OCI-LY1 (cell line): ENCODE data around the gene GEMIN4.

Experiments used
- H2AFZ ChIP-seq: fragments of 200-600 bp; sonication (generic), shearing (Covaris generic); 2 replicates; pipeline ENCODE4 v1.6.0; 2014; ENCODE audit warnings: antibody characterized with exemption, mild to moderate bottlenecking, low read length
- H3F3A ChIP-seq: fragments of 200-600 bp; sonication (generic), shearing (Covaris generic); 2 replicates; pipeline ENCODE4 v1.6.0; 2014; ENCODE audit warnings: mild to moderate bottlenecking, antibody characterized with exemption, low read length, moderate library complexity; ENCODE audit not compliant: insufficient read depth
- H3K27ac ChIP-seq: fragments of 200-600 bp; sonication (generic); 2 replicates; pipeline ENCODE4 v1.5.1; 2014; ENCODE audit warnings: low read length, mixed run types, mild to moderate bottlenecking, low read depth; ENCODE audit not compliant: poor library complexity, severe bottlenecking
- H3K27me3 ChIP-seq: fragments of 200-600 bp; sonication (generic); 2 replicates; pipeline ENCODE4 v1.6.0; 2014; ENCODE audit warnings: antibody characterized with exemption, mild to moderate bottlenecking, low read length, moderate library complexity; ENCODE audit not compliant: insufficient read depth
- H3K36me3 ChIP-seq: fragments of 200-600 bp; sonication (generic); 2 replicates; pipeline ENCODE4 v1.6.1; 2014; ENCODE audit warnings: mild to moderate bottlenecking, antibody characterized with exemption, low read length, moderate library complexity, mixed read lengths; ENCODE audit not compliant: insufficient read depth
- H3K4me1 ChIP-seq: fragments of 200-600 bp; sonication (generic); 2 replicates; pipeline ENCODE4 v1.5.1; 2014; ENCODE audit warnings: mild to moderate bottlenecking, low read length, moderate library complexity; ENCODE audit not compliant: insufficient read depth, severe bottlenecking
- H3K4me2 ChIP-seq: fragments of 200-600 bp; sonication (generic), shearing (Covaris generic); 2 replicates; pipeline ENCODE4 v1.6.1; 2014; ENCODE audit warnings: low read length
- H3K4me3 ChIP-seq: fragments of 200-600 bp; sonication (generic); 2 replicates; pipeline ENCODE4 v1.5.1; 2014; ENCODE audit warnings: low read length, low read depth, mild to moderate bottlenecking, mixed read lengths; ENCODE audit not compliant: poor library complexity, severe bottlenecking
- H3K79me2 ChIP-seq: fragments of 200-600 bp; shearing (Covaris generic); 2 replicates; pipeline ENCODE4 v1.6.1; 2016; ENCODE audit warnings: mixed run types, low read length, mixed read lengths; ENCODE audit not compliant: insufficient read depth
- H3K9ac ChIP-seq: fragments of 200-600 bp; sonication (generic), shearing (Covaris generic); 2 replicates; pipeline ENCODE4 v1.6.1; 2014; ENCODE audit warnings: mild to moderate bottlenecking, low read length, mixed read lengths
- H3K9me2 ChIP-seq: fragments of 200-600 bp; sonication (generic), shearing (Covaris generic); 2 replicates; pipeline ENCODE4 v1.6.1; 2014; ENCODE audit warnings: low read depth, mild to moderate bottlenecking, low read length, mixed read lengths
- H3K9me3 ChIP-seq: fragments of 200-600 bp; shearing (Covaris generic); 2 replicates; pipeline ENCODE4 v1.6.1; 2014; ENCODE audit warnings: low read length, mixed read lengths
- H4K20me1 ChIP-seq: fragments of 200-600 bp; sonication (generic), shearing (Covaris generic); 2 replicates; pipeline ENCODE4 v1.6.0; 2016; ENCODE audit warnings: mild to moderate bottlenecking, low read length; ENCODE audit not compliant: insufficient read depth
- CTCF ChIP-seq: fragments of 200-600 bp; sonication (generic), shearing (Covaris generic); IDR thresholded peaks from 2 replicates; pipeline ENCODE4 v1.5.1; 2017; ENCODE audit warnings: mild to moderate bottlenecking, antibody characterized with exemption, low read length, moderate library complexity, mixed read lengths
- EZH2 ChIP-seq: fragments of 200-600 bp; sonication (generic), shearing (Covaris generic); IDR thresholded peaks from 2 replicates; pipeline ENCODE4 v1.8.0; 2017; ENCODE audit warnings: borderline replicate concordance, mixed run types, mild to moderate bottlenecking, antibody characterized with exemption, low read length, moderate library complexity, mixed read lengths

The GEMIN4 gene

GRCh38 chr17:704111-704864 is 47.8 kb downstream of the GEMIN4 start:
- Histone ChIP-seq H3K27me3 (no peaks in the 10 kb centered on the region), H3K79me2 (no peaks in the 10 kb centered on the region), H3K4me3 (no peak overlapping the region), H3K36me3 (peaks cover 31% of the 10 kb centered on the region), H3K4me2 (no peak overlapping the region), H3F3A (no peaks in the 10 kb centered on the region), H2AFZ (no peak overlapping the region), H4K20me1 (peaks cover 3% of the 10 kb centered on the region; the same call in 1 of the 2 replicates), H3K9me2 (no peaks in the 10 kb centered on the region), H3K9ac (no peak overlapping the region), H3K4me1 (no peaks in the 10 kb centered on the region), H3K9me3 (no peaks in the 10 kb centered on the region), H3K27ac (no peak overlapping the region)
- TF ChIP-seq CTCF (no peak), EZH2 (no peak)

GRCh38 chr17:703081-703875 is 48.8 kb downstream of the GEMIN4 start:
- Histone ChIP-seq H3K27me3 (no peaks in the 10 kb centered on the region), H3K9me3 (no peaks in the 10 kb centered on the region), H3F3A (no peaks in the 10 kb centered on the region), H3K9ac (no peak overlapping the region), H3K9me2 (no peaks in the 10 kb centered on the region), H3K27ac (no peak overlapping the region), H3K4me1 (no peaks in the 10 kb centered on the region), H3K4me3 (no peak overlapping the region), H3K4me2 (no peak overlapping the region), H2AFZ (no peak overlapping the region), H3K79me2 (no peaks in the 10 kb centered on the region), H4K20me1 (peaks cover 3% of the 10 kb centered on the region; the same call in 1 of the 2 replicates), H3K36me3 (peaks cover 29% of the 10 kb centered on the region)
- TF ChIP-seq EZH2 (no peak), CTCF (no peak)

GRCh38 chr17:700504-701094 is 51.5 kb downstream of the GEMIN4 start:
- Histone ChIP-seq H3K4me1 (no peaks in the 10 kb centered on the region), H3K9ac (no peak overlapping the region), H3K9me2 (no peaks in the 10 kb centered on the region), H3K79me2 (no peaks in the 10 kb centered on the region), H3K4me3 (no peak overlapping the region), H2AFZ (no peak overlapping the region), H3K36me3 (peaks cover 31% of the 10 kb centered on the region), H3K27ac (no peak overlapping the region), H3F3A (no peaks in the 10 kb centered on the region), H3K27me3 (no peaks in the 10 kb centered on the region), H3K4me2 (no peak overlapping the region), H3K9me3 (no peaks in the 10 kb centered on the region), H4K20me1 (peaks cover 3% of the 10 kb centered on the region; the same call in 1 of the 2 replicates)
- TF ChIP-seq EZH2 (no peak), CTCF (peak; percentile 70)
